Esophagus mucosa (tissue), 1 donor: ENCODE measurements around the gene ZNF549. TPM values are rescaled to one million over a fixed set of nuclear protein-coding genes. Genes with fewer than 3 reads are reported as not detected.

ENCODE experiments used
- ATAC-seq: fragments of 200-7000 bp; cut with Tn5 transposase; one replicate; pipeline ENCODE4 v1.9.1; 2020
- total RNA-seq: library from RNA; stranded (reverse); gene quantifications from one replicate; pipeline ENCODE4 v1.2.4, GENCODE V29; 2023
- donor health status: DM: yes; HTN: yes; CAD: no.

ZNF549 gene
- total RNA-seq, 1 donor from 2014 or later: 1.6 TPM

DNA sequence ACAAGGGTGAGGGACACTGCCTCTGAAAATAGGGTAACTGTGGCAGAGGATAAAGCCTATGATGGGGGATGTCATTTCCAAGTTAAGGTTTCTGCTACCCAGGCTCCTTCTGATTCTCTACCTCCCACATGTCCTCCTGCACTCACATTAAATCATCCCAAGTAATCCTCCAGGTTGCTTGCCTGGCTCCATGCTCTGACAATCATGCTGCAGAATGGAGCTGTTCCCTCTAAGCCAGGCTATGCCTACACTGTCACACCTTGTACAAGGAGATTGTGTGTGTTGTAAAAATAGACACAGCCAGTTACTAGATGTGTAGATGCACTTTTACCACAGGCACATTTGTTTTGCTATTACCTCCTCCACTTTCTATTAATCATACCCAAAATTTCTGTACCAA lies 43.6 kb downstream of the ZNF549 start:
- ATAC-seq: no peak

DNA sequence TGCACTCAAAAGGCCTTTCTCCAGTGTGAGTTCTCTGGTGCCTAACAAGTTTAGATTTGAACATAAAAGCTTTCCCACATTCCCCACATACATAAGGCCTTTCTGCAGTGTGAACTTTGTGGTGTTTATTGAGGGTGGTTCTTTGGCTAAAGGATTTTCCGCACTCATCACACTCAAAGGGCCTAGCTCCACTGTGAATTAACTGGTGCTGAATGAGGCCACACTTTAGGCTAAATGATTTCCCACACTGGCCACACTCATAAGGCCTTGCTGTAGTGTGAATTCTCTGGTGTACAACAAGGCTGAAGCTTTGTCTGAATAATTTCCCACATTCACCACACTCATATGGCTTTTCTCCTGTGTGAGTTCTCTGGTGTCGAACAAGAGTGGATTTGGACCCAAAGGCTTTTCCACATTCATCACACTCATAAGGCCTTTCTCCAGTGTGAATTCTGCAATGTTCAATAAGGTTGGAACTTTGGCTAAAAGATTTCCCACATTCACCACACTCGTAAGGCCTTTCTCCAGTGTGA lies 45.3 kb downstream of the ZNF549 start:
- ATAC-seq: no peak

DNA sequence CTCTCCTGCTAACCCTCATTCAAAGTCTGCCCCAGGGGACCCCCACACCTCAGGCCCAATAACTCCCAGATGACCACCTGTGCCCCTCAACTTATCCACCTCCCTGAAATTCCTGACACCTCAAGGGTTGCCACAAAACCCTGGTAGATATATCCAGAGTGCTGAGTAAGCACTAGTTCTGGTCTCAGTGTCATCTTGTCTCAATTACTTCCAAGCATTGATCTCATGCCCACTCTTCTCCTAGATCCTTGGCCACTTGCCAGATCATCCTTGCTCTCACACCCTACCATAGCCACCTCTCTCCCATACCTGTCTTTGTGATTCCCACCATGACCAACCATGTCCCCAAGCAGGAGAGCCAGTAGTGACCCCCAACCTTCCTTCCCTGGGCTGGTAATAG lies 49.5 kb downstream of the ZNF549 start:
- no peak for ATAC-seq

- peak; percentile 99 for ATAC-seq
Observed at GRCh38 chr19:57578487-57579205, 51.5 kb downstream of the ZNF549 start, which contains the start of gene ZNF416. TSS of gene ZNF416 (minus strand) at chr19:57578911. CDS start at chr19:57578704, 207 bp downstream.

GRCh38 chr19:57583104-57583520 lies 56.0 kb downstream of the ZNF549 start:
- ATAC-seq: no peak

GRCh38 chr19:57583521-57584416 lies 56.6 kb downstream of the ZNF549 start, which contains the start of gene ZIK1:
TSS of gene ZIK1 (plus strand) at chr19:57584145. CDS start at chr19:57584357, 212 bp downstream.
- ATAC-seq: peak; percentile 73

DNA sequence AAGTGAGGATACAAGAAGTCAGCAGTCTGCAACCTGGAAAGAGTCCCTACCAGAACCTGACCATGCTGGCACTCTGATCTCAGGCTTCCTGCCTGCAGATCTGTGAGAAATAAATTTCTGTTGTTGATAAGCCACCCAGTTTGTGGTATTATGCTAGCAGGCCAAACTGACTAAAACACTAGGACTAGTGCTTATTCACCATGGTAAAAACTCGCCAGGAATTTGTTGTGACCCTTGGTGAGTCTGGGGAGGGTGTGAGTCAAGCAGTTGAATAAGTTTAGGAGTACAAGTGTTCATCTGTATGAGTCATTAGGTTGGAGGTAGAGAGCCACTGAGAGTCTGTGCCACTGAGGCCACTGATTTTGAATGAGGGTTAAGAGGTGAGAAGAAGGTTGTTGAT lies 60.4 kb downstream of the ZNF549 start:
- ATAC-seq: no peak

DNA sequence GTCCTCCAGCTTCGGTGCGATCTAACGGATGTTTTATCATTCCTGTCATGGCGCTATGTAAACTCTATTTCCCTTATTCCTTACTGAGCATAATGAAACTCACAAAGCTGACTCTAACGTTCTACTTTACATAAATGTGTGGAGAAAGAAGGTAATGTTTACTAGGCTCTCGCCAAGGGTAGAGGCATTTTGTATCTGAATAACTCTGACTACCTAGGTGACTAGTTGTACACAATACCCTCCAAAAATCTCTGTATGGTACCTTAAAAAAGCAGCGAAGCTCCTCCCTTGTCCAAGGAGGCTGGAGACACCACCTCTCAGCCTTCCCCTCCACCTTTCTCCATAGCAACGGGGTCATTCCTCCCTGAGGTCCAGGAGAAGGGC lies 72.2 kb downstream of the ZNF549 start:
- no peak for ATAC-seq

DNA sequence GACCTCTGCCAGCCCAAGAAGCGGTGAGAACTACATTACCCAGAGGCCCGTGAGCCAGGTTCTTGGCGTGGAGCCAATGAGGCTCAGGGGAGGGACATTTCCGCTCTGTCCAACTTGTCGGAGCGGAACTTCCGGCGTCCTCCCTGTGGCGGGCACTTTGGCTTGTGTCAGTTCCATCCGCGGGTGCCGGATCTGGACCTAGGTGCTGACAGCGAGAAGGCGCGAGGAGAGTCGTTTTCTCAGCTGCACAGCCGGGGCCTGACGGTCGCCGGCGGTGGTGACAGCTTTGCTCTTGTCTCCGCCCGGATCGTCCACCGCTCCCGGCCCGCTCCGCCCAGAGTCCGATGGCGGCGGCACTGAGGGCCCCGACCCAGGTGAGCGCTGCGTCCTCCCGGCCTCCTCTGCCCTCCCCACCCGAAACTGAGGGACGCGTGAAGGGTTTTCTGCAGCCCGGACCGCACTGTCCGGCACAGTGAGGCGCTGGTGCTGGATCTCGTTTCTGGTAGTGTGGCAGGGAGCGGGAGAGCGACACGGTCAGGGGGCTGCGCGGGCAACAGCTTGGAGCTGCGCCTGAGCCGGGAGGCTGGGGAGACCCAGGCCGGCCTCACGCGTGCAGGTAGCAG lies 72.7 kb downstream of the ZNF549 start, which contains the start of gene ZNF530:
ZNF530 (plus strand) TSS at position 125 of the 623 bp plus-strand sequence. CDS start 4,461 bp downstream, outside the sequence.
- ATAC-seq: peak; percentile 97

DNA sequence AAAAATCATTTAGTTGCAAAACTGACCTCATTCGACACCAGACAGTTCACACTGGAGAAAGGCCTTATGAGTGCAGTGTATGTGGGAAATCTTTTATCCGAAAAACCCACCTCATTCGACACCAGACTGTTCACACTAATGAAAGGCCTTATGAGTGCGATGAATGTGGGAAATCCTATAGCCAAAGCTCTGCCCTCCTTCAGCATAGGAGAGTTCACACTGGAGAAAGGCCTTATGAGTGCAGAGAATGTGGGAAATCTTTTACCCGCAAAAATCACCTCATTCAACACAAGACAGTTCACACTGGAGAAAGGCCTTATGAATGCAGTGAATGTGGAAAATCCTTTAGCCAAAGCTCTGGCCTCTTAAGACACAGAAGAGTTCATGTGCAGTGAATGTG lies 79.8 kb downstream of the ZNF549 start:
- no peak for ATAC-seq

Other genes with a start within 250 kb of the ZNF549 start
- 68.7 TPM for gene ZNF460, start 246.9 kb upstream of the ZNF549 start, total RNA-seq
- 4.5 TPM for gene ZNF543, start 206.9 kb upstream of the ZNF549 start, total RNA-seq
- 5.3 TPM for gene ZNF304, start 176.1 kb upstream of the ZNF549 start, total RNA-seq
- 8.4 TPM for gene TRAPPC2B, start 163.8 kb upstream of the ZNF549 start, total RNA-seq
- 1.4 TPM for gene ZNF547, start 163.8 kb upstream of the ZNF549 start, total RNA-seq
- gene ZNF548, start 137.5 kb upstream of the ZNF549 start, total RNA-seq: 6.9 TPM
- 6.5 TPM for gene ZNF17, start 116.2 kb upstream of the ZNF549 start, total RNA-seq
- gene ZNF749, start 92.0 kb upstream of the ZNF549 start, total RNA-seq: 6.4 TPM
- 0.28 TPM for gene VN1R1, start 70.2 kb upstream of the ZNF549 start, total RNA-seq
- gene ZNF772, start 49.8 kb upstream of the ZNF549 start, total RNA-seq: 4.5 TPM
- 5.7 TPM for gene ZNF419, start 39.6 kb upstream of the ZNF549 start, total RNA-seq
- gene ZNF773, start 27.4 kb upstream of the ZNF549 start, total RNA-seq: 3.8 TPM
- 2.7 TPM for gene ZNF550, start 32.5 kb downstream of the ZNF549 start, total RNA-seq
- 6.4 TPM for gene ZNF416, start 51.6 kb downstream of the ZNF549 start, total RNA-seq
- gene ZIK1, start 56.8 kb downstream of the ZNF549 start, total RNA-seq: 1.1 TPM
- gene ZNF530, start 72.5 kb downstream of the ZNF549 start, total RNA-seq: 2.1 TPM
- gene ZNF134, start 86.9 kb downstream of the ZNF549 start, total RNA-seq: 9.6 TPM
- gene ZNF211, start 105.8 kb downstream of the ZNF549 start, total RNA-seq: 4.0 TPM
- gene ZSCAN4, start 141.6 kb downstream of the ZNF549 start, total RNA-seq: not detected
- gene ZNF551, start 154.6 kb downstream of the ZNF549 start, total RNA-seq: 4.9 TPM
- 0.60 TPM for gene ZNF154, start 181.8 kb downstream of the ZNF549 start, total RNA-seq
- 2.0 TPM for gene ZNF671, start 200.3 kb downstream of the ZNF549 start, total RNA-seq
- 6.8 TPM for gene ZNF776, start 219.5 kb downstream of the ZNF549 start, total RNA-seq
- gene ZNF586, start 242.3 kb downstream of the ZNF549 start, total RNA-seq: 9.4 TPM